GM12878 (cell line): ENCODE results near the gene SNRPD2. TPM values are rescaled to one million over a fixed set of nuclear protein-coding genes. Genes with fewer than 3 reads are reported as not detected.

Source experiments
- ATAC-seq: fragments of 200-7000 bp; cut with Tn5 transposase; 3 replicates; pipeline ENCODE4 v1.9.1; 2020; ENCODE audit warnings: mild to moderate bottlenecking, moderate library complexity
- BruUV-seq: library from RNA; stranded (reverse); fragments of 400-500 nt; replicated peaks from 2 replicates; lab custom pipeline; 2021; lab: Mats Ljungman, UMichigan
- CTCF ChIA-PET: fragments of 300-600 bp; sonication (Branson Sonifier 250); formaldehyde crosslinking; extraction: SDS; loops from one replicate; lab custom pipeline; 2021; ENCODE audit warnings: inconsistent platforms; lab: Yijun Ruan, JAX
- POLR2A ChIA-PET: fragments of 350-600 bp; formaldehyde crosslinking; extraction: SDS; loops from one replicate; lab custom pipeline; 2021; ENCODE audit warnings: inconsistent platforms; lab: Charles Lee
- RAD21 ChIA-PET: fragments of 300-600 bp; sonication (Branson Sonifier 250); formaldehyde crosslinking; loops from one replicate; lab custom pipeline; 2023; ENCODE audit warnings: antibody characterized with exemption; ENCODE audit not compliant: unreplicated experiment; lab: Charles Lee
- SMC1A ChIA-PET: fragments of 300-600 bp; sonication (Branson Sonifier 250); formaldehyde crosslinking; loops from one replicate; lab custom pipeline; 2023; ENCODE audit not compliant: unreplicated experiment, uncharacterized antibody; lab: Charles Lee
- DNase-seq: peaks from one replicate; pipeline ENCODE4 v3.0.0-alpha.2; 2011; ENCODE audit warnings: low read depth, low spot score
- FAIRE-seq: peaks from 3 replicates; lab custom pipeline; 2011; peaks lifted over from hg19 to GRCh38; lab: Jason Lieb, UNC
- H2AFZ ChIP-seq: 2 replicates; pipeline ENCODE4 v1.6.0; 2011; ENCODE audit warnings: low read depth, low read length, control low read depth; ENCODE audit not compliant: control insufficient read depth
- H3K27ac ChIP-seq: 2 replicates; pipeline ENCODE4 v1.5.1; 2011; ENCODE audit warnings: control low read depth; ENCODE audit not compliant: control insufficient read depth, insufficient read depth
- H3K27me3 ChIP-seq, 2 experiments: replicated peaks in 1 of 2; 2 replicates each; pipeline versions ENCODE4 v1.6.0 to v1.6.1; 2011; ENCODE audit warnings: low read length in 1 of 2; ENCODE audit not compliant: control insufficient read depth in 2 of 2, insufficient read depth in 2 of 2
- H3K36me3 ChIP-seq, 2 experiments: 2 replicates each; pipeline ENCODE4 v1.5.1; 2011; ENCODE audit warnings: low read length in 1 of 2; ENCODE audit not compliant: control insufficient read depth in 2 of 2, insufficient read depth in 2 of 2
- H3K4me1 ChIP-seq: 2 replicates; pipeline ENCODE4 v1.6.1; 2011; ENCODE audit warnings: mild to moderate bottlenecking, low read length, moderate library complexity, mixed read lengths; ENCODE audit not compliant: control insufficient read depth, insufficient read depth
- H3K4me2 ChIP-seq: 2 replicates; pipeline ENCODE4 v1.6.0; 2011; ENCODE audit warnings: control low read depth; ENCODE audit not compliant: control insufficient read depth, insufficient read depth
- H3K4me3 ChIP-seq: fragments of 200-600 bp; sonication (generic); 2 replicates; pipeline ENCODE4 v1.5.1; 2016
- H3K79me2 ChIP-seq: 2 replicates; pipeline ENCODE4 v1.6.0; 2011; ENCODE audit warnings: low read length; ENCODE audit not compliant: control insufficient read depth, insufficient read depth
- H3K9ac ChIP-seq: 2 replicates; pipeline ENCODE4 v1.8.0; 2011; ENCODE audit warnings: low read length, control low read depth, mixed read lengths; ENCODE audit not compliant: control insufficient read depth, insufficient read depth
- H3K9me3 ChIP-seq: replicated peaks from 3 replicates; pipeline ENCODE4 v1.5.1; 2011; ENCODE audit warnings: mild to moderate bottlenecking, low read length; ENCODE audit not compliant: control insufficient read depth, insufficient read depth
- H4K20me1 ChIP-seq: 2 replicates; pipeline ENCODE4 v1.6.0; 2011; ENCODE audit not compliant: control insufficient read depth, insufficient read depth
- FOXK2 ChIP-seq: fragments of 450-650 bp; IDR thresholded peaks from 2 replicates; pipeline ENCODE4 v1.6.1; 2017; ENCODE audit warnings: mild to moderate bottlenecking, moderate library complexity
- HDGF ChIP-seq: fragments of 450-650 bp; IDR thresholded peaks from 2 replicates; pipeline ENCODE4 v1.6.1; 2016; ENCODE audit warnings: antibody characterized with exemption
- IRF4 ChIP-seq: IDR thresholded peaks from 2 replicates; pipeline ENCODE4 v1.6.1; 2011; ENCODE audit warnings: low read depth, low read length
- NFXL1 ChIP-seq: fragments of 450-650 bp; IDR thresholded peaks from 2 replicates; pipeline ENCODE4 v1.6.1; 2017; ENCODE audit warnings: antibody characterized with exemption, mild to moderate bottlenecking, borderline replicate concordance
- NFYB ChIP-seq: IDR thresholded peaks from 2 replicates; pipeline ENCODE4 v1.6.1; 2011; ENCODE audit warnings: low read depth, mild to moderate bottlenecking, low read length, improper control_type of control experiment, moderate library complexity; ENCODE audit not compliant: insufficient read depth
- POLR2A ChIP-seq: IDR thresholded peaks from 2 replicates; pipeline ENCODE4 v1.6.1; 2011; ENCODE audit warnings: low read depth, mild to moderate bottlenecking, low read length
- POLR2AphosphoS5 ChIP-seq: IDR thresholded peaks from 2 replicates; pipeline ENCODE4 v1.6.1; 2011; ENCODE audit warnings: mild to moderate bottlenecking, low read length, inconsistent platforms
- POU2F2 ChIP-seq: IDR thresholded peaks from 3 replicates; pipeline ENCODE4 v1.6.1; 2011; ENCODE audit warnings: low read depth, mild to moderate bottlenecking, low read length, borderline replicate concordance
- WRNIP1 ChIP-seq: IDR thresholded peaks from 2 replicates; pipeline ENCODE4 v1.6.1; 2011; ENCODE audit warnings: low read depth, low read length, improper control_type of control experiment, borderline replicate concordance
- YBX1 ChIP-seq: fragments of 450-650 bp; IDR thresholded peaks from 2 replicates; pipeline ENCODE4 v1.6.1; 2016; ENCODE audit warnings: antibody characterized with exemption
- ZNF207 ChIP-seq: fragments of 450-650 bp; IDR thresholded peaks from 2 replicates; pipeline ENCODE4 v1.6.1; 2014; ENCODE audit warnings: antibody characterized with exemption, mild to moderate bottlenecking, borderline replicate concordance
- ZNF217 ChIP-seq: fragments of 450-650 bp; IDR thresholded peaks from 2 replicates; pipeline ENCODE4 v1.6.1; 2017; ENCODE audit warnings: antibody characterized with exemption, mild to moderate bottlenecking
- WGBS: methylation state at CpG from one replicate; pipeline ENCODE4 v1.1.6; 2016; ENCODE audit warnings: low lambda C conversion rate; ENCODE audit not compliant: insufficient replicate concordance, insufficient coverage; ENCODE audit errors: missing lambda C conversion rate; 5-methylcytosine and 5-hydroxymethylcytosine counted together
- in situ Hi-C: fragments of 300-500 bp; cut with MboI; formaldehyde crosslinking; loops from 9 replicates; pipeline ENCODE4 v1.14.3; 2018; ENCODE audit warnings: mixed read lengths
- intact Hi-C: fragments of 100-400 bp; cut with micrococcal nuclease; formaldehyde crosslinking; loops from one replicate; pipeline ENCODE4 v1.14.2; 2022; ENCODE audit not compliant: unreplicated experiment
- polyA plus RNA-seq, 11 experiments: library from polyadenylated mRNA; depleted of rRNA in 4 of 11; unstranded in 6 of 11; stranded (reverse) in 5 of 11; fragments of >200 nt; fragmentation: Nextera tagmentation in 4 of 11; fragmentation: Illumina TruSeq in 1 of 11; extraction: Ambion mirVana in 4 of 11; extraction: Trizol in 1 of 11; gene quantifications; 1 replicate in 1 of 11; 2 replicates in 10 of 11; pipeline versions ENCODE4 v1.2.1 to v1.2.3, GENCODE V29; 2011 to 2016; ENCODE audit warnings: inconsistent platforms in 2 of 11, missing spikeins in 2 of 11, low read depth in 1 of 11
- total RNA-seq, 4 experiments: library from RNA; depleted of rRNA in 3 of 4; stranded (reverse); fragments of >200 nt in 3 of 4; fragmentation: Illumina TruSeq in 1 of 4; extraction: Trizol in 1 of 4; gene quantifications; 2 replicates each; pipeline versions ENCODE4 v1.2.1 to v1.2.3, GENCODE V29; 2013 to 2021
- TF ChIP-seq, protein P1 (sequence below), 3 experiments: IDR thresholded peaks in 2 of 3; conservative IDR thresholded peaks in 1 of 3; 2 replicates each; pipeline ENCODE4 v1.5.1; 2011; ENCODE audit warnings: low read depth in 3 of 3, low read length in 3 of 3, mild to moderate bottlenecking in 3 of 3, control low read depth in 2 of 3, moderate library complexity in 2 of 3, inconsistent platforms in 1 of 3, mixed read lengths in 1 of 3; ENCODE audit not compliant: control insufficient read depth in 2 of 3, insufficient read depth in 1 of 3; ENCODE audit errors: extremely low read depth in 1 of 3
- TF ChIP-seq, protein P2 (sequence below): fragments of 450-650 bp; IDR thresholded peaks from 2 replicates; pipeline ENCODE4 v1.6.1; 2016; ENCODE audit warnings: mild to moderate bottlenecking
- TF ChIP-seq, protein P3 (sequence below): IDR thresholded peaks from 2 replicates; pipeline ENCODE4 v1.6.1; 2012; ENCODE audit warnings: low read depth, low read length, improper control_type of control experiment
- TF ChIP-seq, protein P4 (sequence below): fragments of 450-650 bp; formaldehyde crosslinking; IDR thresholded peaks from 2 replicates; pipeline ENCODE4 v1.4.0; 2022; ENCODE audit warnings: mild to moderate bottlenecking, moderate library complexity

The SNRPD2 gene
- total and polyA plus RNA-seq, 10 of the 15 experiments (the other 5 are each of a cell fraction or from before 2014, with no cell fraction given): 526 to 3,621 (median 951) TPM

DNA sequence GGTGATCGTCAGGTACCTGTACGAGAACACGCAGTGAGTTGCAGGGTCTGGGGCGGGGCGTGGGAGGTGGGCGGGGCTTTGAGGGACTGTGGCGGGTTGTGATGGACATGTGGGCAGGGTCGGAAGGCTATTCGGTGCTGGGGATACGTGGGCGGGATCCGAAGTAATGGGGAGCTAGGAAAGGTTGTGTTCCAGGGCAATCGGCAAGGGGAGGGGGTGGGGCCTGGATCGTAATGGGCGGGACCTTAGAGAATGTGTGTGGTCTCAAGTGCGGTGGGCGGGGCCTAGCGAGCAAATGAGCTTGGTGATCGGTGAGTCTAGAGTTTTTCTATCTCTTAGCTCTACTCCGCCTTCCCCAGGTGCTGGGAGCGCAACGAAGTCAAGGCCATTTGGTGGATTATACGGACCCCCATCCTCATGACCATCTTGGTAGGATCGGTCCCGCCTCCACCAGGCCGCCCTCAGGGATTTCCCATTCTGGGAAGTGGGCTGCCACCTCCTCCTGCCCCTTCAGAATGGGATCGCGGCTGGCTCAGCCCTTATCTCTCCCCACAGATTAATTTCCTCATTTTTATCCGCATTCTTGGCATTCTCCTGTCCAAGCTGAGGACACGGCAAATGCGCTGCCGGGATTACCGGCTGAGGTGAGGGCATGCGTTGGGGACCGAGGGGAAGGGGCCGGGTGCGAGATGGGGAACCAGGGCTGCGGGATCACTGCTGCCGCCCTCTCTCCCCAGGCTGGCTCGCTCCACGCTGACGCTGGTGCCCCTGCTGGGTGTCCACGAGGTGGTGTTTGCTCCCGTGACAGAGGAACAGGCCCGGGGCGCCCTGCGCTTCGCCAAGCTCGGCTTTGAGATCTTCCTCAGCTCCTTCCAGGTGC, 14.2 kb downstream of the SNRPD2 start:
- Histone ChIP-seq H3K36me3 (peaks cover 3 to 6% of the 10 kb centered on the region in 2 experiments; a peak in 3 of 4 replicates), H3K9me3 (no peaks in the 10 kb centered on the region), H3K9ac (no peak overlapping the region), H2AFZ (peak overlapping the region; percentile 48), H4K20me1 (no peaks in the 10 kb centered on the region; the same call in 1 of the 2 replicates), H3K79me2 (no peaks in the 10 kb centered on the region), H3K4me1 (peaks cover 17% of the 10 kb centered on the region), H3K4me3 (peak overlapping the region; percentile 63; the same call in 1 of the 2 replicates), H3K27ac (no peak overlapping the region), H3K4me2 (peak overlapping the region; percentile 96), H3K27me3 (no peaks in the 10 kb centered on the region)
- ChIA-PET CTCF (interaction anchor here (0.6 to 3.3 kb wide), 9 partner anchors 9 to 894 kb away, joined by 3 to 27 read pairs (median 3); partner anchors contain the start of genes GIPR, QPCTL and SNRPD2), RAD21 (interaction anchor here (0.8 to 2.1 kb wide), 4 partner anchors 9 to 110 kb away, joined by 3 to 9 read pairs (median 4); partner anchors contain the start of genes GIPR, QPCTL and SNRPD2), SMC1A (interaction anchor here (0.6 to 2.8 kb wide), 6 partner anchors 9 to 1152 kb away, joined by 3 to 9 read pairs (median 4); partner anchors contain the start of gene QPCTL), POLR2A (interaction anchor here (0.6 to 6.2 kb wide), 11 partner anchors 9 to 1064 kb away, joined by 3 to 54 read pairs (median 4); partner anchors contain the start of genes QPCTL, SIX5 and SNRPD2)
- BruUV-seq: no TSS peak
- peak; percentile 81 for DNase-seq
- FAIRE-seq: peak; percentile 47
- peak; percentile 71 for ATAC-seq
- intact Hi-C loops (no loop called here), in situ Hi-C loops (no loop called here)
- WGBS: 9% methylated on average over 38 of the region's 49 CpGs
- TF ChIP-seq, protein P1, sequence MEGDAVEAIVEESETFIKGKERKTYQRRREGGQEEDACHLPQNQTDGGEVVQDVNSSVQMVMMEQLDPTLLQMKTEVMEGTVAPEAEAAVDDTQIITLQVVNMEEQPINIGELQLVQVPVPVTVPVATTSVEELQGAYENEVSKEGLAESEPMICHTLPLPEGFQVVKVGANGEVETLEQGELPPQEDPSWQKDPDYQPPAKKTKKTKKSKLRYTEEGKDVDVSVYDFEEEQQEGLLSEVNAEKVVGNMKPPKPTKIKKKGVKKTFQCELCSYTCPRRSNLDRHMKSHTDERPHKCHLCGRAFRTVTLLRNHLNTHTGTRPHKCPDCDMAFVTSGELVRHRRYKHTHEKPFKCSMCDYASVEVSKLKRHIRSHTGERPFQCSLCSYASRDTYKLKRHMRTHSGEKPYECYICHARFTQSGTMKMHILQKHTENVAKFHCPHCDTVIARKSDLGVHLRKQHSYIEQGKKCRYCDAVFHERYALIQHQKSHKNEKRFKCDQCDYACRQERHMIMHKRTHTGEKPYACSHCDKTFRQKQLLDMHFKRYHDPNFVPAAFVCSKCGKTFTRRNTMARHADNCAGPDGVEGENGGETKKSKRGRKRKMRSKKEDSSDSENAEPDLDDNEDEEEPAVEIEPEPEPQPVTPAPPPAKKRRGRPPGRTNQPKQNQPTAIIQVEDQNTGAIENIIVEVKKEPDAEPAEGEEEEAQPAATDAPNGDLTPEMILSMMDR (IDR thresholded peaks at IDR 0.05 in 2 of 3, conservative IDR thresholded peaks at IDR 0.05 in 1 of 3; ENCODE audit: control insufficient read depth in 2 of 3, extremely low read depth in 1 of 3, insufficient read depth in 1 of 3, low read depth in 3 of 3, low read length in 3 of 3): peak in 2 of 3 experiments; percentile 4 to 17; a peak in 1 of 6 replicates
- TF ChIP-seq WRNIP1: no peak
- TF ChIP-seq YBX1: no peak
- TF ChIP-seq POLR2A: peak; percentile 5; the same call in 1 of the 2 replicates
- no peak for TF ChIP-seq ZNF217
- TF ChIP-seq POU2F2: peak; percentile 14; the same call in 1 of the 3 replicates
- no peak for TF ChIP-seq IRF4
- peak; percentile 79 for TF ChIP-seq HDGF
- TF ChIP-seq POLR2AphosphoS5: no peak
- TF ChIP-seq, protein P2, sequence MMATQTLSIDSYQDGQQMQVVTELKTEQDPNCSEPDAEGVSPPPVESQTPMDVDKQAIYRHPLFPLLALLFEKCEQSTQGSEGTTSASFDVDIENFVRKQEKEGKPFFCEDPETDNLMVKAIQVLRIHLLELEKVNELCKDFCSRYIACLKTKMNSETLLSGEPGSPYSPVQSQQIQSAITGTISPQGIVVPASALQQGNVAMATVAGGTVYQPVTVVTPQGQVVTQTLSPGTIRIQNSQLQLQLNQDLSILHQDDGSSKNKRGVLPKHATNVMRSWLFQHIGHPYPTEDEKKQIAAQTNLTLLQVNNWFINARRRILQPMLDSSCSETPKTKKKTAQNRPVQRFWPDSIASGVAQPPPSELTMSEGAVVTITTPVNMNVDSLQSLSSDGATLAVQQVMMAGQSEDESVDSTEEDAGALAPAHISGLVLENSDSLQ: peak; percentile 93
- TF ChIP-seq ZNF207: no peak
- TF ChIP-seq, protein P3, sequence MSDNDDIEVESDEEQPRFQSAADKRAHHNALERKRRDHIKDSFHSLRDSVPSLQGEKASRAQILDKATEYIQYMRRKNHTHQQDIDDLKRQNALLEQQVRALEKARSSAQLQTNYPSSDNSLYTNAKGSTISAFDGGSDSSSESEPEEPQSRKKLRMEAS: no peak
- no peak for TF ChIP-seq NFXL1
- no peak for TF ChIP-seq FOXK2
- 0 out of 2 replicates have a peak, but pooled peaks have one; percentile 1 for TF ChIP-seq NFYB
- TF ChIP-seq, protein P4, sequence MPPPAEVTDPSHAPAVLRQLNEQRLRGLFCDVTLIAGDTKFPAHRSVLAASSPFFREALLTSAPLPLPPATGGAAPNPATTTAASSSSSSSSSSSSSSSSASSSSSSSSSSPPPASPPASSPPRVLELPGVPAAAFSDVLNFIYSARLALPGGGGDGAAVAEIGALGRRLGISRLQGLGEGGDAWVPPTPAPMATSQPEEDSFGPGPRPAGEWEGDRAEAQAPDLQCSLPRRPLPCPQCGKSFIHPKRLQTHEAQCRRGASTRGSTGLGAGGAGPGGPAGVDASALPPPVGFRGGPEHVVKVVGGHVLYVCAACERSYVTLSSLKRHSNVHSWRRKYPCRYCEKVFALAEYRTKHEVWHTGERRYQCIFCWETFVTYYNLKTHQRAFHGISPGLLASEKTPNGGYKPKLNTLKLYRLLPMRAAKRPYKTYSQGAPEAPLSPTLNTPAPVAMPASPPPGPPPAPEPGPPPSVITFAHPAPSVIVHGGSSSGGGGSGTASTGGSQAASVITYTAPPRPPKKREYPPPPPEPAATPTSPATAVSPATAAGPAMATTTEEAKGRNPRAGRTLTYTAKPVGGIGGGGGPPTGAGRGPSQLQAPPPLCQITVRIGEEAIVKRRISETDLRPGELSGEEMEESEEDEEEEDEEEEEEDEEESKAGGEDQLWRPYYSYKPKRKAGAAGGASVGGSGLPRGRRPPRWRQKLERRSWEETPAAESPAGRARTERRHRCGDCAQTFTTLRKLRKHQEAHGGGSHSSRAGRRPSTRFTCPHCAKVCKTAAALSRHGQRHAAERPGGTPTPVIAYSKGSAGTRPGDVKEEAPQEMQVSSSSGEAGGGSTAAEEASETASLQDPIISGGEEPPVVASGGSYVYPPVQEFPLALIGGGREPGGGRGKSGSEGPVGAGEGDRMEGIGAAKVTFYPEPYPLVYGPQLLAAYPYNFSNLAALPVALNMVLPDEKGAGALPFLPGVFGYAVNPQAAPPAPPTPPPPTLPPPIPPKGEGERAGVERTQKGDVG: no peak
